ENCODE results near the gene CDK14. TPM values are rescaled to one million over a fixed set of nuclear protein-coding genes. Genes with fewer than 3 reads are reported as not detected.

CDK14 gene
- polyA plus RNA-seq, 1 donor from 2014 or later, result 25.1 TPM

- Histone ChIP-seq H3K27me3 (ENCODE audit: insufficient read depth, low read depth, low read length) (no peaks in the 10 kb centered on the region), H3F3A (ENCODE audit: insufficient read depth, low read length, poor library complexity, severe bottlenecking) (no peaks in the 10 kb centered on the region), H3K9me3 (ENCODE audit: low read length) (no peaks in the 10 kb centered on the region), H3K9me2 (ENCODE audit: insufficient read depth, low read length) (no peaks in the 10 kb centered on the region), H3K4me2 (ENCODE audit: low read length) (no peak overlapping the region), H3K4me3 (ENCODE audit: low read length) (no peak overlapping the region), H2AFZ (ENCODE audit: low read depth, low read length) (no peak overlapping the region), H3K27ac (ENCODE audit: low read length) (no peak overlapping the region), H3K36me3 (ENCODE audit: insufficient read depth, low read length) (no peaks in the 10 kb centered on the region), H3K79me2 (replicated peaks; ENCODE audit: insufficient read depth, low read length) (no peaks in the 10 kb centered on the region), H3K9ac (ENCODE audit: low read length) (no peak overlapping the region), H4K20me1 (ENCODE audit: insufficient read depth) (no peaks in the 10 kb centered on the region)
- TF ChIP-seq REST (IDR thresholded peaks at IDR 0.05; ENCODE audit: borderline replicate concordance) (no peak), RAD21 (conservative IDR thresholded peaks at IDR 0.05) (no peak), TAF1 (IDR thresholded peaks at IDR 0.05; ENCODE audit: low read depth) (no peak), EZH2 (IDR thresholded peaks at IDR 0.05; ENCODE audit: borderline replicate concordance, insufficient read depth, low read length, poor library complexity, severe bottlenecking) (no peak)
Measured at GRCh38 chr7:91067242-91067641, 471.1 kb downstream of the CDK14 start.

GRCh38 chr7:91068136-91068795 lies 472.1 kb downstream of the CDK14 start:
- Histone ChIP-seq H3K4me3 (ENCODE audit: low read length) (no peak overlapping the region), H3F3A (ENCODE audit: insufficient read depth, low read length, poor library complexity, severe bottlenecking) (no peaks in the 10 kb centered on the region), H3K36me3 (ENCODE audit: insufficient read depth, low read length) (no peaks in the 10 kb centered on the region), H3K27ac (ENCODE audit: low read length) (no peak overlapping the region), H2AFZ (ENCODE audit: low read depth, low read length) (no peak overlapping the region), H3K9me2 (ENCODE audit: insufficient read depth, low read length) (no peaks in the 10 kb centered on the region), H4K20me1 (ENCODE audit: insufficient read depth) (no peaks in the 10 kb centered on the region), H3K79me2 (replicated peaks; ENCODE audit: insufficient read depth, low read length) (no peaks in the 10 kb centered on the region), H3K4me2 (ENCODE audit: low read length) (no peak overlapping the region), H3K9me3 (ENCODE audit: low read length) (no peaks in the 10 kb centered on the region), H3K9ac (ENCODE audit: low read length) (no peak overlapping the region), H3K27me3 (ENCODE audit: insufficient read depth, low read depth, low read length) (no peaks in the 10 kb centered on the region)
- TF ChIP-seq RAD21 (conservative IDR thresholded peaks at IDR 0.05), result no peak
- no peak for TF ChIP-seq POLR2AphosphoS5 (IDR thresholded peaks at IDR 0.05)
- TF ChIP-seq TAF1 (IDR thresholded peaks at IDR 0.05; ENCODE audit: low read depth), result no peak
- no peak for TF ChIP-seq REST (IDR thresholded peaks at IDR 0.05; ENCODE audit: borderline replicate concordance)
- TF ChIP-seq EP300 (conservative IDR thresholded peaks at IDR 0.05; ENCODE audit: poor library complexity, severe bottlenecking), result no peak
- TF ChIP-seq SMC3 (conservative IDR thresholded peaks at IDR 0.05; ENCODE audit: poor library complexity), result no peak
- TF ChIP-seq MXI1 (conservative IDR thresholded peaks at IDR 0.05; ENCODE audit: poor library complexity, severe bottlenecking), result no peak
- TF ChIP-seq EZH2 (IDR thresholded peaks at IDR 0.05; ENCODE audit: borderline replicate concordance, insufficient read depth, low read length, poor library complexity, severe bottlenecking), result no peak
- no peak for TF ChIP-seq CTCF (IDR thresholded peaks at IDR 0.05; ENCODE audit: poor library complexity, severe bottlenecking)
